NCI-H446 (cell line): ENCODE results near the gene TENT5C.

Experiments
- DNase-seq, 2 experiments: peaks; one replicate each; lab custom pipeline; 2025; lab: John Stamatoyannopoulos, UW

Gene TENT5C

GRCh38 chr1:117613969-117614729 lies 8.3 kb downstream of the TENT5C start:
- DNase-seq, result no peak

DNA sequence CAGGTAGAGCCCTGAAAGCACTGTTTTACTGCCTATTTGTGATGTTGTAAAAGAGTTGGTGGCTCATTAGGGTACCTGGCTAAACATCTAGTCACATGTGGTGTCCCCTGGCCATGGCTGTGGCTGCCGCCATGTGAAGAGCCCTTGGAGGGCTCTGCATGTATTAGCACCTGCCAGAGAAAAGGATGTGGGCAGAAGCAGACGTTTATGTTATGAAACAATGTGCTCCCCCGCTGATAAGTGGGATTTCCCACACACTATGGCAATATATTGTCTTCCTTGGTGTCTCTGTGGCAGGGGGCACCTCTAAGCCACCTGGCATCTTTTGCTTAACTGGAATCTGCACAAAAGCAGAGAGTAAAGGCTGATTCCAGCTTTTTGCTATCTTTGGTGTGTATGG lies 9.6 kb downstream of the TENT5C start:
- DNase-seq, result no peak

DNA sequence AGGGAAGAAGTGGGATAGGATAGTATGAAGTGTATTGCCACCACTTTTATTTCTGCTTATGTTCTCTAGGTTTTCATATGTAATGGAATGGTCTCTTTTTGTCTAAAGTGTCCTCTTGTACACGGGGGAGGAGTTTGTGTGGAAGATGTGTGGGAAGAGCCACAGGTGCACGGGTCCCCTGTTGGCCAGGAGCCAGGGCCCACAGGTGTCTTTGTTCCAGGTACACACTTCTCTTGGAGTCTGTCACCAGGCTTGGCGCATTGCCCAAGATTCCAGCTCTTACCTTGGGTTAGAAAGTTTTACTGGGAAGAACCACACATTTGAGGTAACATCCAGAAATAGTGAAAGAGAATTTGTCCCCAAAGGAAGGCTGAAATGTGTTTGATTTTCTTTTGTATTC lies 10.5 kb downstream of the TENT5C start:
- DNase-seq, result no peak

DNA sequence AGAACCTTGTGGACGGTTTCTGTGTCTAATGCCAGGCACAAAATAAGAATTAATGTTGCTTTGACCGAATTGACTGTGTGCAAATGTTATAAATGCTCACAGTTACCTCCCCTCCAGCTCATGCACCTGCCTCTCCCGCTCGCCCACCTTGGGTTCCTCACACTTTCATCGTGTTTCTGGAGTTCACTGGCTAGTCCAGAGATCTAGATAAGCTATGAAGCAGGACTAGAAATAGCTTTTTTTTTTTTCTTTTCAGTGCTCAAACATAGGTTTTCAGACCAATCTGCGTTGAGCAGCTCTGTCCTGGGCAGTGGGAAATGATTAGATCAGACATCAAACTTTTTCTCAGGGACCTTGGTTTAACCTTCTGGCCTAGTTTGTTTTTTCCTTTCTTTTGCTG lies 11.1 kb downstream of the TENT5C start:
- no peak for DNase-seq

DNA sequence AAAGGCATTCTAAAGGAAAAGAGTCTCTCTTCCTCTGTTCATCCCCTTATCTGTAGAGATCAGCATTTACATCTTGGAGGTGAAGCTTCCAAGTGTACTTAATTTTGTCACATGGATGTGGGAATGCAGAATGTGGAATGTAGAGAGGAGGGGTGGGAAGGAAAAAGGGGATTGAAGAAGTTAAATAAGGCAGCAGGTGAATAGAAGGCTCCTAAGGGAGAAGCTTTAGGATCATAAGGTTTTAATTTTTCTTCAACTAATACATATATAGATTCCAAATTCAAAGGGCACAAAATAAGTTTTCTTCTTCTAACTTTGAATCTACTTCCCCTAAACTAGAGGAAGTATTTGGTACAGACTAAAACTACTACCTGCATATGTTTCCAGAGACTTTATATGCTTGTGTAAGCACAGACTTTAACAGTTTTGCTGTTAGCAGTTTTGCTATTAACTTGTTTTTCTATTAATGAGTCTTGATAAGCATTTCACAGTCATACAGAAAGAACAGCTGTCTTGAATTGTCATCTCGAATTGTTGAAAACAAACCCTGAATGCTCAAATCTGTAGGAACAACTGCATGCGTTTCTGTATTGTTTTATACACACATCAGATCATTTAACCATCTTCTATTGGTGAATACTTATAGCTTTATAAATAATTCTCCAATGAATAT lies 12.7 kb downstream of the TENT5C start:
- no peak for DNase-seq

DNA sequence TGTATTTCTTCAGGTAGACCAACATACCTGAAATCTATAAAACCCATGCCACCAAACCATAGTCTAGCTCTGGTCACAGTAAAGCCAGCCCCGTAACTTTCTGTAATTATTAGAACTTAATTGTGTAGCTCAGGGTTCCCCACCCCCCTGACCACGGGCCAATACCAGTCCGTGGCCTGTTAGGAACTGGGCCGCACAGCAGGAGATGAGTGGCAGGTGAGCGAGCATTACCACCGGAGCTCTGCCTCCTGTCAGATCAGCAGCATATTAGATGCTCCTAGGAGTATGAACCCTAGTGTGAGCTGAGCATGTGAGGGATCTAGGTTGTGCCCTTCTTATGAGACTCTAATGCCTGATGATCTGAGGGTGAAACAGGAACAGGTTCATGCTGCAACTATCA lies 14.6 kb downstream of the TENT5C start:
- no peak for DNase-seq

- DNase-seq, result no peak
These were observed 15.5 kb downstream of the TENT5C start for GRCh38 chr1:117621316-117621715.

DNA sequence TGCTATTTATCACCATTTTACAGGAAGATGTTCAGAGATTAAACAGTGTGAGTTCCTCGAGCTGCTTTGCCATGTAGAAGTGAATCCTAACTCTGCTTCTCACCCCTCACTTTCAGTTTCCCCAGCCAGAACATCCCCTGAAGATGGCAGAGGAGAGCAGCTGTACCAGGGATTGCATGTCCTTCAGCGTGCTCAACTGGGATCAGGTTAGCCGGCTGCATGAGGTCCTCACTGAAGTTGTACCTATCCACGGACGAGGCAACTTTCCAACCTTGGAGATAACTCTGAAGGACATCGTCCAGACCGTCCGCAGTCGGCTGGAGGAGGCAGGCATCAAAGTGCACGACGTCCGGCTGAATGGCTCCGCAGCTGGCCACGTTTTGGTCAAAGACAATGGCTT lies 16.9 kb downstream of the TENT5C start:
- DNase-seq, result no peak

- no peak for DNase-seq
These were observed 17.3 kb downstream of the TENT5C start for GRCh38 chr1:117623141-117623540.

GRCh38 chr1:117623698-117624097 lies 17.9 kb downstream of the TENT5C start:
- no peak for DNase-seq

GRCh38 chr1:117627546-117628130 lies 21.8 kb downstream of the TENT5C start:
- no peak for DNase-seq

GRCh38 chr1:117628343-117628742 lies 22.5 kb downstream of the TENT5C start:
- DNase-seq, result no peak

DNA sequence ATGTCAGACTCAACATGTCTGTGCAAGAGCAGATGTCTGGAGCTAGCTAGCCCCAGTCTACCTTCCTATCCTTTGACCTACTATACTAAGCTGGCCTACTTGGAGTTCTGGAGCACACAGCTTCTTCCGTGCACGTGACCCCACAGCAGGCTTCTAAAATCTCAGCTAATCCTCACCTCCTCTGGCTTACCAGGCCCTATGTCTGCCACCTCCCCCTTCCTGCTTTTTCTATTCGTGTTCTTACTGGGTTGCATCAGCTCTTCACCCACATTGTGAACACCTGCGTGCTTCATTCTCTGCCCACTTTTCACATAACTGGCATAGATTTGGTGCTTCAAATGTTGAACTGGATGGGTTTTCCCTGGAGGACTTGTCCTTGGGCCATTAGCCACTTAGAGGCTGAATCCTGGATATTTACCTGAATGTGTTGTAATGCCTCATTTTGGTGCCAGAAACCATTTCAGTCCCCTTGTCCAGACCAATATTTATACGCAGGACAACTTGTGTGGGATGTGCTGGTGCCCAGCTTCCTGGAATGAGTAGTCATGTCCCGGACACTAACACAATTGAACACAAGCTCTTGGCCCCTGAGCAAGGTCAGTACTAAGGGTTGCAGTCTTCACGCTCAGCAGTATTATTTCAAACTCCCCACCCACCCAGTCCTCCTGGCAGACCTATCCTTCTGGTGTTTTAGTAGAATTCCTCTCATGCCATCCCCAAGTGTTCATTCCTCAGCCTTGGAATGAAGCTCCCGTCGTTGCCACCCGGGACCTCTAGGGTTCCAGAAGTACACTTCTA lies 24.0 kb downstream of the TENT5C start:
- no peak for DNase-seq

DNA sequence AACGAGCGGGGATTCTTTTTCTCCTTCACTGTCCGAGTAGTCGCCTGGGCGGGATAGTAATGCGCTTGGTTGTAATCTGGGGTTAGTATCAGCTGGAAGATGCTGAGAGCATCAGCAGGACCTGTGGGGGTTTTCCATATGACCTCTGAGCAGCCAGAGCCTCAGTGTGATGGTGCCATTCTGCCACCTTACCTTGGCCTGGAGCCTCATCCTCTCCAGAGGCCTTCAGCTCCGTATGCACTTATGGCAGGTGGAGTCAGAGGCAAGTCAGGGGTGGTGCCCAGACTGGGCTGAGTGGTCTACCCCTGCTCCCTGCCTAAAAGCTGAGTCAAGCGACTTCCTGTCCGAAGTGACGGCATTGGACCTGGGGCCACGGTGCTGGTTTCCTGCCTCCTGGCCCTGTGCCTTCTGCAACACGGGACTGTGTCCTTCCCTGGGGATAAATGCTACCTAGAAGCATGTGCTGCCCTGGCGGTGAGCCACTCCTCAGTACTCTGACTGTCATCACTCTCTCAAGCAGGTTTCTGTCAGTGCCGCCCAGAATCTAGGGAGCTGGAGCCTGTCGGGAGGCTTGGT lies 24.7 kb downstream of the TENT5C start:
- DNase-seq, result no peak

DNA sequence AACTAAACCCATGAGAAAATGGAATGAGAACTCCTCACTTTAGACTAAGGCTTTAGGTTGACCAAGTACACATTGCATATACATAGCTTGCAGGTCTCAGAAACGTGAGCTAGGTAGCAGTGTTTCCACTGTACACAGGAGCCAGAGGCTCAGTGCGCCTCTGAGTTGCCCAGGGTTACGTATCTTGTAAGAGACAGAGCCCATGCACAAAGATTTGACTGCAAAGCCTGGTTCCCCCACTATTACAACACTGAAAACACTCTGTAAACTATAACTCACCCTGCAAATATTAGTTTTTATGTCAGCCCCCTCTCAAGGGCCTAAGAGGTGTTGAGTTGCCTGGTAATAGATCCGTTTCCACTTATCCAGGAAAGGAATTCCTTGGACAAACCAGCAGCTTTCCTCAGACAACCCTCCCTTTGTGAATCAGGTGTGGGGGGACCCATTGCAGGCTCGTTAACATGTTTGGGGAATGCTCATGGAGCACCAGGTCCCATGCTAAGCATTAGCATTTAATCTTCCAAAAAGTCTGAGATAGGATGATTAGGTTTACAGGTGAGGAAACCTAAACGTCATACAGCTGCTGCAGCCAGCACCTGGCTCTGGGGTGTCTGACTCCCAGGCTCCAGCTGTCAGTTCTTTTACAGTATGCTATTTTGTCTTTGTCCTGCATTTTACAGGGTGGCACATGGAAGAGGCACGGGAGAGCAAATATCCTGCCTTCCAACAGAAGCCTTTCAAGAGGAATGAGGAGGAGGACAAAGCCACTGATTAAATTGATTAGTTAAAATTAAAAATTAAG lies 25.7 kb downstream of the TENT5C start:
- DNase-seq, result no peak

GRCh38 chr1:117632269-117633067 lies 26.6 kb downstream of the TENT5C start:
- DNase-seq, result no peak

DNA sequence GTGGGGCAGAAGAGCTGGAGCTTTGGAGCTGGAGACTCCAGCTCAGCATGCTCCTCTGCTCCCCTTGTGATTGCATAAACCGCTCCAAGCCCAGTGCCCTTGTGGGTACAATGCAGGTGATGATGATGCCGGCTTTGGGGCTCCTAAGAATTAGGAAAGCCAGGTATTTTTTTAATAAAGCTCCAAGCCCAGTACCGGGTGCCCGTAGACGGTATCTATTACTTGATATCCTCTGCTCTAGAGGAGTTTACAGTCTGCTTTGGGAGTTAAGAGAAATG lies 27.2 kb downstream of the TENT5C start:
- no peak for DNase-seq

- DNase-seq, result no peak
These were observed 27.6 kb downstream of the TENT5C start for GRCh38 chr1:117633423-117633822.

GRCh38 chr1:117633936-117634335 lies 28.1 kb downstream of the TENT5C start:
- no peak for DNase-seq

DNA sequence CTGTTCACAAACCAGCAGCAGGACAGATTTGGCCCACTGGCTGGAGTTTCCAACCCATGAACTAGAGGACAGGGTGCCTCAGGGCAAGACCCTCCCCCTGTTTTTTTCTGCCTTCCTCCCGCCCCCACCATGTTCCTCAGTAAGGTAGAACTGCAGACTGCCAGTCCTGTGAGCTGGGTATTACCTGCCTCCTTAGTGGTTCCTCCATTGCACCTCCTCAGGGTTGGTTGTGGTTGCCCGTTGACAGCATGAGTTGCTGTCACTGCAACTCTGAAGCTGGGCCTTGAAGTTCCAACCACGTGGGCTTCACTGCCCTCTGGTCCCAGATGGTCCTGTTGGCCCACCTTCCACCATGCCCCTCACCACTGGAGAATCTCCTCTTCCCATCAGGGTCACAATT lies 28.8 kb downstream of the TENT5C start:
- DNase-seq, result no peak

- no peak for DNase-seq
These were observed 30.0 kb downstream of the TENT5C start for GRCh38 chr1:117635805-117636204.
